ENCODE measurements around the gene LRRC52.

DNA sequence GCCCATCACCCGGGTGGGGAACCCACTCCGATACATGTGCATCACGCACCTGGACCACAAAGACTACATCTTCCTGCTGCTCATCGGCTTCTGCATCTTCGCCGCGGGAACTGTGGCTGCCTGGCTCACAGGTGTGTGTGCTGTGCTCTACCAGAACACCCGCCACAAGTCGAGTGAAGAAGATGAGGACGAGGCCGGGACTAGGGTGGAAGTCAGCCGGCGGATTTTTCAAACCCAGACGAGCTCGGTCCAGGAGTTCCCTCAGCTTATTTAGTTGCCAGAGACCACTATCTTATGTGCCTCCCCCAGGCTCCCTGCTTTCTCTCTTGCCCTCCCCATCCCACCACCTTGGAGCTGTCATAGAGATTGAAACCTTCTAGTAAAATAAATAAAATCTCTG lies 19.8 kb downstream of the LRRC52 start:
- TF ChIP-seq, protein P1, sequence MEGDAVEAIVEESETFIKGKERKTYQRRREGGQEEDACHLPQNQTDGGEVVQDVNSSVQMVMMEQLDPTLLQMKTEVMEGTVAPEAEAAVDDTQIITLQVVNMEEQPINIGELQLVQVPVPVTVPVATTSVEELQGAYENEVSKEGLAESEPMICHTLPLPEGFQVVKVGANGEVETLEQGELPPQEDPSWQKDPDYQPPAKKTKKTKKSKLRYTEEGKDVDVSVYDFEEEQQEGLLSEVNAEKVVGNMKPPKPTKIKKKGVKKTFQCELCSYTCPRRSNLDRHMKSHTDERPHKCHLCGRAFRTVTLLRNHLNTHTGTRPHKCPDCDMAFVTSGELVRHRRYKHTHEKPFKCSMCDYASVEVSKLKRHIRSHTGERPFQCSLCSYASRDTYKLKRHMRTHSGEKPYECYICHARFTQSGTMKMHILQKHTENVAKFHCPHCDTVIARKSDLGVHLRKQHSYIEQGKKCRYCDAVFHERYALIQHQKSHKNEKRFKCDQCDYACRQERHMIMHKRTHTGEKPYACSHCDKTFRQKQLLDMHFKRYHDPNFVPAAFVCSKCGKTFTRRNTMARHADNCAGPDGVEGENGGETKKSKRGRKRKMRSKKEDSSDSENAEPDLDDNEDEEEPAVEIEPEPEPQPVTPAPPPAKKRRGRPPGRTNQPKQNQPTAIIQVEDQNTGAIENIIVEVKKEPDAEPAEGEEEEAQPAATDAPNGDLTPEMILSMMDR (IDR thresholded peaks at IDR 0.05), result no peak
- no peak for TF ChIP-seq POLR2A (IDR thresholded peaks at IDR 0.05)
